GM21447 (cell line): Measurements from ENCODE around the gene ANKRD9.
"Not testable (repeated sequence)": the region's sequence is repeated elsewhere in the genome, so short reads cannot be mapped to it uniquely, and the experiment has no call there.

ENCODE experiments used
- ATAC-seq: cut with Tn5 transposase; IDR thresholded peaks from one replicate; pipeline ENCODE4 v1.9.1; 2021; ENCODE audit not compliant: unreplicated experiment

The ANKRD9 gene

GRCh38 chr14:102509746-102510615, at the start of gene ANKRD9:
ANKRD9 (minus strand) TSS chr14:102509776; CDS start chr14:102507889, 1,887 bp downstream.
- ATAC-seq = peak; percentile 83

DNA sequence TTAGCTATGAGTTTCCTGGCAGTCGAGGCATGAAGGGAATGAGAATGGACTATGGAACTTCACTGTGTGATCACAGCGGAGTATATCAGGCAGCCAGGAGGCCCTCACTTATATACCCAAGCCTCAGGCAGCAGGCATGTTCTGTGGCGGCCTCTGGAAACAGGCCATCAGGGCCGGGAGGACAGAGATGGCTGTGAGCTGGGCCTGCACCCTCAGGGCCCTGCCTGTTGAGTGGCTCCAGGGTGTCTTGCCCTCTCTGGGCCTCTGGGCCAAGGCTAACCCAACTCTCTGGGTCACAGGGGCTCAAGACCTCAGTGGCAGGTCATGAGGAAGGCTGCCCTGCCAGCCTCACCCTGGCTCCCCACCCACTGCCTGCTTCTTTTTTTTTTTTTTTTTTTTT, 49.0 kb upstream of the ANKRD9 start:
- ATAC-seq = no peak

- no peak for ATAC-seq
These were observed 48.1 kb upstream of the ANKRD9 start for GRCh38 chr14:102557434-102558226.

DNA sequence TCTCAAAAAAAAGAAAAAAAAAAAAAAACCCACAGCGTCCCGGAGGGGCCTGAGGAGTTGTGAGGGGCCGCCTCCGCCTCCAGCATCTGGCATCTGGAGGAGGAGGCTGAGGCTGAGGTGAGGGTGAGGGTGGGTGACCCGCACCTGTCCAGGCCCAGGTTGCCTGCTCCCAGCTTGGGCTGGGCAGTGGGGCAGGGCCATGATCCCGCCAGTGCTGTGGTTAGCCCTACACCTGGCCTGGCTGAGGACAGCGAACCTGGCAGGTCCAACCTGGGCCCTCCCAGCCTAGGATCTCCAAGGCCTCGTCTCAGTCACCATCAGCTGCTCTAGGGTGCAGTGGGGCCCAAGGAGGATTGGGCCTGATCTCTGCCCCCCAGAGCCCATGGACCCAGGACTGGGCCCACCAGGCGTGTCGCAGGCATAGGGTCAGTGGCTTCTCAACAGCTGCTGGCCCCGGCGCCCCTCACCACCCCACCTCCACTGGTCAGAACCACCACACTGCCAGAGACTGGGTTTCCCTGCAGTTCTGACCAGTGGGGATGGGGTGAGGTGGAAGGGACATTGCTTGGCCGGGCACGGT, 46.6 kb upstream of the ANKRD9 start:
- no peak for ATAC-seq

- no peak for ATAC-seq
These were observed 45.5 kb upstream of the ANKRD9 start for GRCh38 chr14:102554821-102555819.

DNA sequence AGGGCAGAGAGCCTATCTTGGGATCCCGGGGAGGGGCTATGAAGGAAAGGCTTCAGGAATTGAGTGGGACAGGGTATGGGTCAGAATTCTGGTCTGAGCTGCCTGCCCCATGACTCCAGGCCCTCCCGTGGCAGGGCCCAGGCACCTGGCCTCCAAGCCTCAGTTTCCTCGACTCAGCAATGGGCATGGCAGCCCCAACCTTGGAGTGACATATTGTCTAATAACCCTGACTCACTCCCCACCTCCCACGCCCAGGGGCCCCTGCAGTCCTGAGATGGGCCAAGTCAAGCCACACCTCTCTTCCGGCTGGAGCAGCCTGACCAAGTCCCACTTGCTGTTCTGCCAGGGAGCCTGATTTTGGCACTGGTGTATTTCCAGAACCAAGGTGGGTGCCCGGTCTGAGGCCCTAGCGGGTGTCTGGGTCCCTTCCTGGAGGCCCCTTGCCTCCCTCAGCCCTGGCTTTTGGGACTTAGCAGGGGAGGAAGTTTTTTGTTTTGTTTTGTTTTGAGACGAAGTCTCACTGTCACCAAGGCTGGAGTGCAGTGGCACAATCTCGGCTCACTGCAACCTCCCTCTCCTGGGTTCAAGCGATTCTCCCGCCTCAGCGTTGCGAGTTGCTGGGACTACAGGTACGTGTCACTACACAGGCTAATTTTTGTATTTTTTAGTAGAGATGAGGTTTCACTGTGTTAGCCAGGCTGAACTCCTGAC, 42.6 kb upstream of the ANKRD9 start:
- ATAC-seq = no peak

DNA sequence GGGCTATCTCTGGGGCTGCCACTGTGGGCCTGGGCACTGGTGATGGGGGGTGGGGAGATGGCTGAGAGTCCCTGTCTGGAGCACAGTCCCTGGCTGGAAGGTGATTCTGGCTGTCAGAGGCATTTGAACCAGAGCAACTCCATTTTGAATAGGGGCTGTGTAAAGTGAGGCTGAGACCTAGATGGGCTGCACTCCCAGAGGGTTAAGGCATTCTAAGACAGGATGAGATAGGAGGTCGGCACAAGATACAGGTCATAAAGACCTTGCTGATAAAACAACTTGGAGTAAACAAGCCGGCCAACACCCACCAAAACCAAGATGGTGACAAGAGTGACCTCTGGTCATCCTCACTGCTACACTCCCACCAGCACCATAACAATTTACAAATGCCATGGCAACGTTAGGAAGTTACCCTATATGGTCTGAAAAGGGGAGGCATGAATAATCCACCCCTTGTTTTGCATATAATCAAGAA, 41.4 kb upstream of the ANKRD9 start:
- ATAC-seq = not testable (repeated sequence)

DNA sequence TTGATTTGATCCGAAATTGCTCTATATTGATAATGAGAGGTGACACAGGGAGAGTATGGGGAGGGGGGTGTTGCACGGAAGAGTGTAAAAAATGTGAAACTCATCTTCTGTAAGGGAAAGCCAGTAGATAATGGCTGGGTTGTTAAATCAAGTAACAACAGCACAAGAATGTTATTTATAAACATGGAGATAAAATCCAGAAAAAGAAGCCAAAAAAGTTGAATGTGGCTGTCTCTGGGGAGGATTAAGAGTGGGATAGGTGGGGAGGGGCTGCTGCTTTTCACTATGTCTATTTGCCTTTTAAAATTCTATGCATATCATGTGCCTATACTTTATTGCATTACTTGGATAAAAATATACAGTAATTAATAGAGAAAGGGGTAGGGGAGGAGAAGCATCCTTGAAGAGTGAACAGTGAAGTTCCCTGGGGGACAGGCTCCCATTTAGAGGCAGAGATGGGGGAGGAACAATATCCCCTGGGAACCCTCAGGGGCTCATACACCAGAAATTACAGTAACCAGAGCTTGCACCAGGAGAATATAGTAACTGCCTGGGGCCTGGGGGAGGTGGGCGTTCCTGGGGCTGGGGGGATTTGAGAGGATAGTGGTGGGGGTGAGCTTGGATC, 39.2 kb upstream of the ANKRD9 start:
- no peak for ATAC-seq

DNA sequence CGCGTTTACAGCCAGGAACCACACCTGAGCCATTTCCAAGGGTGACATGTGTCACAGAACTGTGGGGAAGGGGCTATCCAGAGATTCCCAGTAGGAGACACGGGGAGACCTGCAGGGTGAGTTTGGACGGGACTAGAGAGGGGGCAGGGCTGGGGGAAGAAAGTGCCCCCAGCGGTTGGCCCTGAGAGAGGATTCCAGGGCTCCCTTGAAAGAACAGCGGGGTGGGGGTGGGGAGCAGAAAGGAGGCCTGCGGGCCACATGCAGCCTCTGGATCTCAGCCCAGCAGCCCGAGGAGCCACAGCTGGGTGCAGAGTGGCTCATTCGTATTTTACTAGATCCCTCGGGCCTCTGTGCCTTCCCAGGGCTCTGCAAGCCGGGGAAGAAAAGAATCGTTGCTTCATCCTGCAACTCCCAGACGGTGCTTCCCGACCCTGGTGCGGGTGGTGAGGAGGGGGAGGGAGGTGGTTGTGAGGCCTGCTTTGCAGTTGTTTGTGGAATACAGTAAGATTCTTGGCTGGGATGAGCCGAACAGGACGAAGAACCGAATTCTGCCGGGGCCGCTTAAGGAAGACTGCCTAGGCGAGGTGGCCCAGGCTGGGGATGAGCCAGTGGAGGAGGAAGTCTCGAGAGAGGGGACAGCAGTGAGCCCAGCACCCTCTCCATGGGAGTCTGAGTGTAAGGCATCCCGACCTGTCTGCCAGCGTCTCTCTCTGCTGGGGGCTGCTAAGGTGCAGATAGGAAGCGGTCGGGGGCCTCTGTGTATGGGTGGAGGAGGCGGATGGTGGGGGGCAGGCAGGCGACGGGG, 36.1 kb upstream of the ANKRD9 start:
- ATAC-seq = no peak

DNA sequence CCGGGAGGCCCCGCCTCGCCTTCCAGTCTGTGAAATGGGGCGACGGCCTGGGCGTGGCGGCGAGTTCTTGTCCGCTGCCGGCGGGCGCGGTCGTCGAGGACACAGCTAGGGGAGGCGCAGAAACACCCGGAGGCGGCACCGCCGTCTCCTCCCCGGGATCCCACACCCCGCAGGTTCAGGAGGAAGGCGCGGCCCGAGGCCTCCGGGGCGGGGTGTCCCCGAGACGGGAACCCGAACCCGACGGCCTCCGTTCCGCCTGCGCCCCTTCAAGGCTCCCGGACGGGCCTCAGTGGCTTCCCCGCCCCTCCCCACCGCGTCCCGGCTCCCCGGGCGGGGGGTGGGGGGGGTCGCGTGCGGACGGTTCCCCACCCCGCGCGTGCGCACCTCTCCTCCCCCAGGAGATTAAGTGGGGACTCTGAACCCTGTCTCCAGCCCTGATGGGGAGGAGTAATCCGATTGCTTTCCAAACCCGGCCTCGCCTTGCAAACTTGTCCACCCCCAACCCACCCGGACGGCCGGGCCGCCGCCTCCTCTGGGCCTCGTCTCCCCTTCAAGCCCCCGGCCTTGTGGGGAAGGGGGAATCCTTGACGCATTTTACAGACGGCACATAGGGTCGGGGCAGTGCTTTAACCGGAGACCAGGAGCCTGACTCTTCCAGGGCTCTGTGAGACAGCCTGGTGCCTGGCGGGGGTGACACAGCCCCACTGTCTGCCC, 35.3 kb upstream of the ANKRD9 start:
- no peak for ATAC-seq

- ATAC-seq = no peak
These were observed 34.6 kb upstream of the ANKRD9 start for GRCh38 chr14:102544046-102544746.

DNA sequence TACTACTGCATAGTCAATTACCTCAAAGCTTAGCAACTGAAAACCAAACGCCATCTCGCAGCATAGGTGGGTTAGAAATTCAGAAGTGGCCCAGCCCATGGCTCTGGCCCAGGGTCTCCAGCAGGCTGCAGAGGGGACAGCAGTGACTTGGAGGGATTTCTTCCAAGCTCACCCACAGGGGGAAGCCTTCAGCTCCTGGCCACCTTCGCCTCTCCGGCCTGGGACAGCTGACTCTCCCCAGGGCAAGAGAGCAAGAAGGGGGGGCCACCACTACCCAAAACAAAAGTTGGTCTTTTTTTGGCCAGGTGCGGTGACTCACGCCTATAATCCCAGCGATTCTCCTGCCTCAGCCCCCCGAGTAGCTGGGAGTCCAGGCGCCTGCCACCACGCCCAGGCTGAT, 32.2 kb upstream of the ANKRD9 start:
- no peak for ATAC-seq

GRCh38 chr14:102541029-102541491, 31.5 kb upstream of the ANKRD9 start:
- ATAC-seq = not testable (repeated sequence)

DNA sequence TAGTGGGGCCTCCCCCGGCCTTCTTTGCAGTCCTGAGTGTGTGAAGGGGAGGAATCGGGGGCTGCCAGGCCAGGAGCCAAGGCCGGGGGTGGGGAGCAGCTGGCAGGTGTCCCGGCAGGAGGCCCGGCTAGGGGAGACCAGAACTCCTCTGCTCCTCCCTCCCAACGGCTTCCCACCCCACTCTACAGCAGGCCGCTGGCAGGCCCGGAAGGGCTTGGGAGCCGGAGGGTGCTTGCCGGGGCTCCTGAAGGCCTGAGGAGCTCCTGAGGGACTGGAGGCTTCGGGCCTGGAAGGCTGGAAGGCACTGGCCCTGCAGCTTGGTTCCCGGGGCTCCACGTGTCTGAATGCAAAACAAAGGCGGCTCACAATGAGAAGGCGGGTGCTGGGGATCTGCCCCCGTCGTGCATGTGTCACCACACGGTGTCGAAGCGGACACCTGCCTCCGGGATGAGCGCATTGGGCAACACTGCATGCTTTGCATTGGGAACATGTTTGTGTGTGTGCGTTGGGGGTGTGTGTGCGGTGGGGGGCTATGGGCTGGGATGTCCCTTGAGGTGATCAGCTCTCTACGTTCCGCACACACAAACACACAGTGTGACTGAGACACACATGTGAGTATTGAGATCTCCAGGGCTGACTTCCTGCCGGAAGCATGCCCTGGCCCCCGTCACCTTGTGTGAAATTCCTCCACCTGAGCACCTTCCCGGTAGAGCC, 30.9 kb upstream of the ANKRD9 start:
- ATAC-seq = no peak

DNA sequence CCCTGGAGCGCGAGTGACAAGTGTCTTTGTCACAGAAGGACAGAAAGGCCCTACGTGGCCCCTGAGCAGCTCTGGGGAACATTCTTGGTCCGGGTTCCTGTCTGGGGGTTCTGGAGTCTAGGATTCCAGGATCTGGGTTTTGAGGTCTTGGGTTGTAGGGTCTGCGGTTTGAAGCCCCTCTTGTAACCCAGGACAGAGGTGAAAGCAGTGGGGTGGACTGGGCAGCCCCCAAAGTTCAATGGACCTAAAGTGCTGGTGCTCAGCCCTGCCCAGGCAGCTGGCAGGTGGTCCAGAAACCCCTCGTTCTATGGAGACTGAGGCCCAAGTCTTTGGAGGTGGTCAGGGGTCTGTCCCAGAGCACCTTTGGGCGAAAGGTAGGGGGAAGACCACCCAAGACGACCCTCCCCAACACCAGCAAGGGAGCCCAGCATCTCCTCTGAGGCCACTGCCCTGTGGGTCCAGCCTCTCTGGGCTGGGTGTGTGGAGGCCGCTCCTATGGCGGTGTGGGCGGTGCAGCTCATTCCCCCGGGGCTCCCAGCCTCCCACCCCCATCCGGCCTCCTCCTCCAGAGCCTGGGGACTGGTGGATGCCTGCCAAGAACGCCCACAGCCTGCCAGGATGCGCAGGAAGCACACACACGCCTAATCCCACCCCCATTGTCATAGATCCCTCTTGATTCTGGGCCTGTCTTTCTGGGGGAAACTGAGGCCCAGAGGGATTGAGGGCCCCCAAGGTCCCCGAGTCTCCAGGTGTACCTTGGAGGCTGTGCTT, 30.2 kb upstream of the ANKRD9 start:
- ATAC-seq = no peak
